Spleen (tissue), 7 donors: ENCODE results near the gene NPHP4.

Experiments
- CTCF ChIP-seq, 11 experiments: fragments of 200-600 bp in 7 of 11; fragments of 450-650 bp in 4 of 11; sonication (generic) in 4 of 11; IDR thresholded peaks in 8 of 11; conservative IDR thresholded peaks in 3 of 11; 1 replicate in 7 of 11; 2 replicates in 4 of 11; pipeline versions ENCODE4 v1.4.0 to v1.8.0; 2016 to 2021; ENCODE audit warnings: antibody characterized with exemption in 11 of 11, inconsistent platforms in 4 of 11, mild to moderate bottlenecking in 1 of 11
- POLR2A ChIP-seq, 3 donors: fragments of 450-650 bp; IDR thresholded peaks; one replicate each; pipeline ENCODE4 v1.5.1; 2017; ENCODE audit warnings: antibody characterized with exemption in 3 of 3, mild to moderate bottlenecking in 1 of 3
- POLR2AphosphoS5 ChIP-seq, 3 donors: sonication (generic); formaldehyde crosslinking; IDR thresholded peaks; one replicate each; pipeline ENCODE4 v1.5.1; 2017; ENCODE audit warnings: antibody characterized with exemption in 3 of 3
- donor health status: DM: no; HTN: no; CAD: no; lungs with moderate emphysema.
- donor health status: DM: no; HTN: no; CAD: no.
- donor health status: DM: no; HTN: no; CAD: no.

GRCh38 chr1:5981009-5981380 is 11.2 kb downstream of the NPHP4 start:
- TF ChIP-seq POLR2A (IDR thresholded peaks at IDR 0.05), result no peak
- TF ChIP-seq CTCF (IDR thresholded peaks at IDR 0.05 in 8 of 11, conservative IDR thresholded peaks at IDR 0.05 in 3 of 11), result no peak
- TF ChIP-seq POLR2AphosphoS5 (IDR thresholded peaks at IDR 0.05), result no peak
